Mesenchymal stem cell (in vitro differentiated cells and primary cell): ENCODE results near the gene SUCLA2.

Experiments
- DNase-seq: peaks from one replicate; pipeline ENCODE4 v3.0.0-alpha.2; 2013
- H2AFZ ChIP-seq: one replicate; pipeline ENCODE4 v1.6.1; 2013; ENCODE audit warnings: low read depth, mild to moderate bottlenecking, control low read depth, inconsistent platforms, low read length, moderate library complexity
- H2AK5ac ChIP-seq: 2 replicates; pipeline ENCODE4 v1.6.1; 2013; ENCODE audit warnings: low read length, moderate library complexity, mild to moderate bottlenecking, inconsistent platforms; ENCODE audit not compliant: severe bottlenecking
- H2BK120ac ChIP-seq: one replicate; pipeline ENCODE4 v1.6.1; 2013; ENCODE audit warnings: low read depth, mild to moderate bottlenecking, inconsistent platforms, low read length, moderate library complexity
- H2BK12ac ChIP-seq, 2 experiments: one replicate each; pipeline ENCODE4 v1.6.1; 2013; ENCODE audit warnings: inconsistent platforms in 2 of 2, low read length in 2 of 2, mild to moderate bottlenecking in 2 of 2, moderate library complexity in 2 of 2, control low read depth in 1 of 2
- H2BK15ac ChIP-seq: one replicate; pipeline ENCODE4 v1.6.1; 2013; ENCODE audit warnings: mild to moderate bottlenecking, low read depth, inconsistent platforms; ENCODE audit not compliant: poor library complexity, severe bottlenecking
- H2BK5ac ChIP-seq: 2 replicates; pipeline ENCODE4 v1.6.1; 2013; ENCODE audit warnings: low read depth, mild to moderate bottlenecking, low read length, control low read depth, inconsistent platforms; ENCODE audit not compliant: poor library complexity, severe bottlenecking
- H3K14ac ChIP-seq, 2 experiments: one replicate each; pipeline ENCODE4 v1.6.1; 2013; ENCODE audit warnings: inconsistent platforms in 2 of 2, low read length in 2 of 2, control low read depth in 1 of 2, mild to moderate bottlenecking in 1 of 2, moderate library complexity in 1 of 2
- H3K18ac ChIP-seq, 2 experiments: one replicate each; pipeline ENCODE4 v1.6.1; 2013; ENCODE audit warnings: inconsistent platforms in 2 of 2, low read length in 2 of 2, control low read depth in 1 of 2, low read depth in 1 of 2, mild to moderate bottlenecking in 1 of 2
- H3K23ac ChIP-seq, 2 experiments: one replicate each; pipeline ENCODE4 v1.6.1; 2013; ENCODE audit warnings: inconsistent platforms in 2 of 2, low read length in 2 of 2, mild to moderate bottlenecking in 2 of 2, moderate library complexity in 2 of 2, control low read depth in 1 of 2
- H3K27ac ChIP-seq: 2 replicates; pipeline ENCODE4 v1.5.1; 2013; ENCODE audit warnings: mild to moderate bottlenecking, moderate library complexity, low read length, control low read depth, inconsistent platforms; ENCODE audit not compliant: poor library complexity, severe bottlenecking
- H3K27me3 ChIP-seq, 2 experiments: 2 replicates each; pipeline versions ENCODE4 v1.6.1 to v1.7.0; 2013; ENCODE audit warnings: low read length in 2 of 2, mild to moderate bottlenecking in 2 of 2, moderate library complexity in 2 of 2, control low read depth in 1 of 2, inconsistent platforms in 1 of 2; ENCODE audit not compliant: control insufficient read depth in 1 of 2, insufficient read depth in 1 of 2
- H3K36me3 ChIP-seq, 2 experiments: 2 replicates each; pipeline versions ENCODE4 v1.6.1 to v1.7.0; 2013; ENCODE audit warnings: low read length in 2 of 2, control low read depth in 1 of 2, inconsistent platforms in 1 of 2, low read depth in 1 of 2, mild to moderate bottlenecking in 1 of 2; ENCODE audit not compliant: insufficient read depth in 2 of 2, control insufficient read depth in 1 of 2
- H3K4ac ChIP-seq, 2 experiments: one replicate each; pipeline ENCODE4 v1.6.1; 2013; ENCODE audit warnings: inconsistent platforms in 2 of 2, low read length in 2 of 2, mild to moderate bottlenecking in 2 of 2, moderate library complexity in 2 of 2, control low read depth in 1 of 2, low read depth in 1 of 2
- H3K4me1 ChIP-seq: 2 replicates; pipeline ENCODE4 v1.6.1; 2013; ENCODE audit warnings: low read depth, low read length, control low read depth; ENCODE audit not compliant: control insufficient read depth, insufficient read depth
- H3K4me2 ChIP-seq: 2 replicates; pipeline ENCODE4 v1.6.1; 2013; ENCODE audit warnings: low read length, mild to moderate bottlenecking, inconsistent platforms; ENCODE audit not compliant: poor library complexity, severe bottlenecking
- H3K4me3 ChIP-seq, 2 experiments: 2 replicates each; pipeline versions ENCODE4 v1.5.1 to v1.7.0; 2013; ENCODE audit warnings: low read length in 2 of 2, mild to moderate bottlenecking in 2 of 2, control low read depth in 1 of 2, low read depth in 1 of 2; ENCODE audit not compliant: insufficient read depth in 1 of 2
- H3K79me1 ChIP-seq: replicated peaks from 2 replicates; pipeline ENCODE4 v1.6.1; 2013; ENCODE audit warnings: mild to moderate bottlenecking, control low read depth, low read length, inconsistent platforms; ENCODE audit not compliant: poor library complexity, severe bottlenecking
- H3K9ac ChIP-seq: 2 replicates; pipeline ENCODE4 v1.7.0; 2013; ENCODE audit warnings: mild to moderate bottlenecking, low read length, moderate library complexity
- H3K9me3 ChIP-seq: 2 replicates; pipeline ENCODE4 v1.7.0; 2013; ENCODE audit warnings: mild to moderate bottlenecking, low read length; ENCODE audit not compliant: control insufficient read depth
- H4K8ac ChIP-seq: one replicate; pipeline ENCODE4 v1.6.1; 2013; ENCODE audit warnings: inconsistent platforms, mild to moderate bottlenecking, low read length, moderate library complexity
- H4K91ac ChIP-seq: one replicate; pipeline ENCODE4 v1.6.1; 2013; ENCODE audit warnings: mild to moderate bottlenecking, low read length, inconsistent platforms
- WGBS: methylation state at CpG from one replicate; pipeline ENCODE4 v1.1.7; 2013; ENCODE audit warnings: mixed read lengths; 5-methylcytosine and 5-hydroxymethylcytosine counted together

Gene SUCLA2

GRCh38 chr13:48040896-48041295 lies 39.8 kb upstream of the SUCLA2 start:
- WGBS: no CpG with 5 or more reads among the region's 1 CpG
- no peak overlapping the region for H2BK15ac ChIP-seq
- H3K9me3 ChIP-seq: no peaks in the 10 kb centered on the region

DNA sequence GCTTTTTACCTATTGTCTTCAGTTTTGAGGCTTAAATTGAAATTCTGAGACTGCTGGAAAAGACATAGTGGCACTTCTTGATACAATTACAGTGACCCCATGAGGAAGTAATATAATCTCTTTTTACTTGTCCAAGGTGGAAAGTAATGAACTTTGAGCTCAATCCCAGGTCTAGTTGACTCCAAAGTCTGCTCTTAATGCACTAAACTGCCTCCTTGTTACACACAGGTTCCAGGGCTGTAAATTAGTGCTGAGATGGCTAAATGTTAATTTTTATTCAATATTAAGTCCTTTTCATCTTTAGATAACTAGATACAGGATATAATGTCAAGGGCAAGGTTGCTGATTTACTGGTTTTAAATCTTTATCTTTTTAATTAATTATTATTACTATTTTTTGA lies 39.0 kb upstream of the SUCLA2 start:
- no peak overlapping the region for H2AFZ ChIP-seq
- peaks cover 0 to 14% of the 10 kb centered on the region in 2 experiments for H3K36me3 ChIP-seq
- no peak overlapping the region for H3K4me2 ChIP-seq
- H3K27me3 ChIP-seq: no peaks in the 10 kb centered on the region
- no peak overlapping the region for H2BK120ac ChIP-seq
- H2AK5ac ChIP-seq: no peak overlapping the region
- H3K4ac ChIP-seq: no peak overlapping the region
- H3K18ac ChIP-seq: no peak overlapping the region
- no peak overlapping the region for H2BK12ac ChIP-seq
- no peak overlapping the region for H3K27ac ChIP-seq
- H3K14ac ChIP-seq: no peak overlapping the region
- H4K8ac ChIP-seq: no peak overlapping the region
- no peak for DNase-seq
- no peak overlapping the region for H2BK15ac ChIP-seq
- H3K79me1 ChIP-seq: peaks cover 22% of the 10 kb centered on the region
- H3K9me3 ChIP-seq: no peaks in the 10 kb centered on the region
- H3K4me1 ChIP-seq: peaks cover 6% of the 10 kb centered on the region
- H3K9ac ChIP-seq: no peak overlapping the region
- no peak overlapping the region for H4K91ac ChIP-seq
- H3K23ac ChIP-seq: no peak overlapping the region
- no peak overlapping the region for H2BK5ac ChIP-seq
- H3K4me3 ChIP-seq: no peak overlapping the region

More at GRCh38 chr13:48040896-48041295, 39.8 kb upstream of the SUCLA2 start:
- no peak overlapping the region for H3K27ac ChIP-seq
- peak; percentile 9 for DNase-seq
- no peaks in the 10 kb centered on the region for H3K27me3 ChIP-seq
- H2AK5ac ChIP-seq: no peak overlapping the region
- no peak overlapping the region for H4K8ac ChIP-seq
- no peak overlapping the region for H3K14ac ChIP-seq
- H3K4ac ChIP-seq: no peak overlapping the region
- H3K4me2 ChIP-seq: no peak overlapping the region
- peaks cover 20% of the 10 kb centered on the region for H3K79me1 ChIP-seq
- no peak overlapping the region for H3K23ac ChIP-seq
- H3K4me3 ChIP-seq: no peak overlapping the region
- H2BK120ac ChIP-seq: no peak overlapping the region
- H3K4me1 ChIP-seq: peaks cover 6% of the 10 kb centered on the region
- H4K91ac ChIP-seq: no peak overlapping the region
- no peak overlapping the region for H3K18ac ChIP-seq
- H3K36me3 ChIP-seq: peaks cover 0 to 15% of the 10 kb centered on the region in 2 experiments
- H2AFZ ChIP-seq: no peak overlapping the region
- no peak overlapping the region for H2BK5ac ChIP-seq
- H2BK12ac ChIP-seq: no peak overlapping the region
- no peak overlapping the region for H3K9ac ChIP-seq

- Histone ChIP-seq H2BK12ac (no peak overlapping the region), H2BK15ac (no peak overlapping the region), H3K27me3 (no peaks in the 10 kb centered on the region), H3K36me3 (peaks cover 0 to 14% of the 10 kb centered on the region in 2 experiments), H3K4me3 (peak overlapping the region in 1 of 2 experiments; percentile 91), H2BK120ac (no peak overlapping the region), H2AFZ (no peak overlapping the region), H3K23ac (no peak overlapping the region), H3K4ac (no peak overlapping the region), H3K4me1 (peaks cover 6% of the 10 kb centered on the region), H3K79me1 (peaks cover 24% of the 10 kb centered on the region), H3K9ac (peak overlapping the region; percentile 92), H3K14ac (no peak overlapping the region), H2AK5ac (no peak overlapping the region), H3K27ac (no peak overlapping the region), H4K8ac (peak overlapping the region; percentile 35), H3K18ac (no peak overlapping the region), H2BK5ac (no peak overlapping the region), H3K4me2 (no peak overlapping the region), H3K9me3 (no peaks in the 10 kb centered on the region), H4K91ac (no peak overlapping the region)
- peak; percentile 8 for DNase-seq
- 100% methylated on average over 1 of the region's 1 CpG for WGBS
Observed at GRCh38 chr13:48038761-48039160, 37.7 kb upstream of the SUCLA2 start.

GRCh38 chr13:48037346-48038173 lies 36.5 kb upstream of the SUCLA2 start, which contains the start of gene NUDT15:
Gene NUDT15, plus strand, starts transcription at chr13:48037726. Its CDS starts 21 bp downstream, at chr13:48037747.
- peaks cover 3% of the 10 kb centered on the region for H3K9me3 ChIP-seq
- H3K4ac ChIP-seq: peak within 1 kb of the TSS; percentile 65 to 71
- peak within 1 kb of the TSS; percentile 99 for H4K8ac ChIP-seq
- H3K4me3 ChIP-seq: peak within 1 kb of the TSS; percentile 79 to 91
- H3K27me3 ChIP-seq: no peaks in the 10 kb centered on the region
- peaks cover 6% of the 10 kb centered on the region for H3K4me1 ChIP-seq
- under 1% methylated on average over 79 of the region's 82 CpGs for WGBS
- H3K9ac ChIP-seq: peak within 1 kb of the TSS; percentile 92
- H3K79me1 ChIP-seq: peaks cover 22% of the 10 kb centered on the region
- H3K4me2 ChIP-seq: peak within 1 kb of the TSS; percentile 99
- peak within 1 kb of the TSS; percentile 96 for H3K27ac ChIP-seq
- H3K36me3 ChIP-seq: peaks cover 0 to 14% of the 10 kb centered on the region in 2 experiments
- peak within 1 kb of the TSS in 1 of 2 experiments; percentile 83 for H3K14ac ChIP-seq
- peak within 1 kb of the TSS; percentile 71 for H2BK120ac ChIP-seq
- H2AK5ac ChIP-seq: peak within 1 kb of the TSS; percentile 70
- H3K23ac ChIP-seq: no peak within 1 kb of the TSS
- peak within 1 kb of the TSS; percentile 93 for H4K91ac ChIP-seq
- DNase-seq: peak; percentile 97
- peak within 1 kb of the TSS; percentile 91 to 96 for H3K18ac ChIP-seq
- H2BK15ac ChIP-seq: peak within 1 kb of the TSS; percentile 12
- peak within 1 kb of the TSS; percentile 60 for H2AFZ ChIP-seq
- no peak within 1 kb of the TSS for H2BK12ac ChIP-seq
- peak within 1 kb of the TSS; percentile 54 for H2BK5ac ChIP-seq
